ENCODE data around the gene MCM6. TPM values are rescaled to one million over a fixed set of nuclear protein-coding genes. Genes with fewer than 3 reads are reported as not detected.

The MCM6 gene
- total RNA-seq, 1 donor from 2014 or later, result 74.4 TPM

DNA sequence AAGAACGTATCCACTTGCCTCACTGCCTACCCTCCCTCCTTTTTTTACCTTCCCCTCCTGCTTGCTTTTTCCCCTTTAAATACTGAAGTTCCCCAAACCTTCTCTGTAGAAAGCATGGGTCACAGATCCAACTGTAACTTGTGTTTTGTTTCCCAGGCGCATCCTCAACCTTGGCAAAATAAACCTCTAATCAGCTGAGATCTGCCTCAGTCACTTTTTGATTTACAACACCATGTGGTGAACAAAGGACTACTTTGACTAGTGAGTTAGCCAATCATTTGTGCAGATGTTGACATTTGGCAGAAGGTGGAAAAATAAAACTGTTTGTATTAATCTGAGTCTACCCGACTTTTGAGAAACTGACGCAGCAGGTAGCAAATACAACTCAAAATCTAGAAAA, 23.3 kb upstream of the MCM6 start:
- Mint-ChIP-seq H3K9me3 (no peaks in the 10 kb centered on the region), H3K27ac (no peak overlapping the region), H3K4me3 (no peak overlapping the region), H3K27me3 (ENCODE audit: insufficient read depth, low read depth) (no peaks in the 10 kb centered on the region), H3K36me3 (peaks cover 7% of the 10 kb centered on the region), H3K4me1 (no peaks in the 10 kb centered on the region)
- Histone ChIP-seq H3K27ac (no peak overlapping the region), H3K27me3 (no peaks in the 10 kb centered on the region), H2AFZ (replicated peaks) (no peak overlapping the region), H3K4me2 (no peak overlapping the region), H3K36me3 (no peaks in the 10 kb centered on the region), H3K9ac (no peak overlapping the region), H3K79me2 (ENCODE audit: low read depth) (no peaks in the 10 kb centered on the region), H4K20me1 (ENCODE audit: low read depth) (no peaks in the 10 kb centered on the region), H3K4me3 (no peak overlapping the region), H3F3A (ENCODE audit: low read depth) (peaks cover 11% of the 10 kb centered on the region), H3K4me1 (peaks cover 3% of the 10 kb centered on the region), H3K9me3 (ENCODE audit: low read depth) (no peaks in the 10 kb centered on the region)
- TF ChIP-seq EZH2 (IDR thresholded peaks at IDR 0.05), result no peak
- TF ChIP-seq EZH2phosphoT487 (IDR thresholded peaks at IDR 0.05), result no peak
- TF ChIP-seq, protein P1, sequence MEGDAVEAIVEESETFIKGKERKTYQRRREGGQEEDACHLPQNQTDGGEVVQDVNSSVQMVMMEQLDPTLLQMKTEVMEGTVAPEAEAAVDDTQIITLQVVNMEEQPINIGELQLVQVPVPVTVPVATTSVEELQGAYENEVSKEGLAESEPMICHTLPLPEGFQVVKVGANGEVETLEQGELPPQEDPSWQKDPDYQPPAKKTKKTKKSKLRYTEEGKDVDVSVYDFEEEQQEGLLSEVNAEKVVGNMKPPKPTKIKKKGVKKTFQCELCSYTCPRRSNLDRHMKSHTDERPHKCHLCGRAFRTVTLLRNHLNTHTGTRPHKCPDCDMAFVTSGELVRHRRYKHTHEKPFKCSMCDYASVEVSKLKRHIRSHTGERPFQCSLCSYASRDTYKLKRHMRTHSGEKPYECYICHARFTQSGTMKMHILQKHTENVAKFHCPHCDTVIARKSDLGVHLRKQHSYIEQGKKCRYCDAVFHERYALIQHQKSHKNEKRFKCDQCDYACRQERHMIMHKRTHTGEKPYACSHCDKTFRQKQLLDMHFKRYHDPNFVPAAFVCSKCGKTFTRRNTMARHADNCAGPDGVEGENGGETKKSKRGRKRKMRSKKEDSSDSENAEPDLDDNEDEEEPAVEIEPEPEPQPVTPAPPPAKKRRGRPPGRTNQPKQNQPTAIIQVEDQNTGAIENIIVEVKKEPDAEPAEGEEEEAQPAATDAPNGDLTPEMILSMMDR (IDR thresholded peaks at IDR 0.05), result no peak
- no peak for DNase-seq (ENCODE audit: low spot score)

DNA sequence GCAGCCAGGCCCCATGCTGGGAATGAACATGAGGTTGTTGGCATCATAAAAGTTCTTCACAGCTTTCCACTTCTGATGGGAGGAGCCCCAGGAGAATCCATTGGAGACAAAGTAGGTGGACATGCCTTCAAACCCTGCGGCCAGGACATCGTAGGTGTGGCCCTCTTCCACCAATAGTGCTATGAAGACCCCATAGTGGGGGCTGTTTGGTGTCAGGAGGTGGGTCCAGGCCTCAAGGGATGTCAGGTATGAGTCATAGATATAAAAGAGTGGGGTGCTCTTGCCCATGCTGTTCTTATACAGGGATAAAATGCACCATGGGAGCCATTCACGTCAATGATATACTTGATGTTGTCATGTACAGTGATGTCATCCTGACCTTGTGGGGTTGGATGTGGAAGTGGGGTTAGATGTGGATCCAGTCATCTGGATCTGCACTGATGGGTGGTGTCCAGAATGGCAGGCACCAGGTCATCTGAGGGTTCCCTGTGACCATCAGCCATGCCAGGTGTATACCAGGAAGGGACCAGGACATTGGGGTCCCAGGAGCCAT, 22.1 kb upstream of the MCM6 start:
- no peak overlapping the region for H3K4me3 Mint-ChIP-seq
- Histone ChIP-seq H3F3A (ENCODE audit: low read depth) (no peaks in the 10 kb centered on the region), H3K4me3 (no peak overlapping the region), H3K27me3 (no peaks in the 10 kb centered on the region), H3K4me1 (no peaks in the 10 kb centered on the region), H3K9me3 (ENCODE audit: low read depth) (no peaks in the 10 kb centered on the region), H2AFZ (replicated peaks) (no peak overlapping the region), H3K9ac (no peak overlapping the region), H3K79me2 (ENCODE audit: low read depth) (no peaks in the 10 kb centered on the region), H3K27ac (no peak overlapping the region), H4K20me1 (ENCODE audit: low read depth) (no peaks in the 10 kb centered on the region), H3K4me2 (no peak overlapping the region), H3K36me3 (no peaks in the 10 kb centered on the region)
- peaks cover 2% of the 10 kb centered on the region for H3K9me3 Mint-ChIP-seq
- no peaks in the 10 kb centered on the region for H3K27me3 Mint-ChIP-seq (ENCODE audit: insufficient read depth, low read depth)
- H3K27ac Mint-ChIP-seq, result no peak overlapping the region
- H3K4me1 Mint-ChIP-seq, result no peaks in the 10 kb centered on the region
- TF ChIP-seq, protein P1 (IDR thresholded peaks at IDR 0.05), result no peak
- TF ChIP-seq EZH2 (IDR thresholded peaks at IDR 0.05) (no peak), EZH2phosphoT487 (IDR thresholded peaks at IDR 0.05) (no peak)
- peaks cover 7% of the 10 kb centered on the region for H3K36me3 Mint-ChIP-seq
- no peak for DNase-seq (ENCODE audit: low spot score)

DNA sequence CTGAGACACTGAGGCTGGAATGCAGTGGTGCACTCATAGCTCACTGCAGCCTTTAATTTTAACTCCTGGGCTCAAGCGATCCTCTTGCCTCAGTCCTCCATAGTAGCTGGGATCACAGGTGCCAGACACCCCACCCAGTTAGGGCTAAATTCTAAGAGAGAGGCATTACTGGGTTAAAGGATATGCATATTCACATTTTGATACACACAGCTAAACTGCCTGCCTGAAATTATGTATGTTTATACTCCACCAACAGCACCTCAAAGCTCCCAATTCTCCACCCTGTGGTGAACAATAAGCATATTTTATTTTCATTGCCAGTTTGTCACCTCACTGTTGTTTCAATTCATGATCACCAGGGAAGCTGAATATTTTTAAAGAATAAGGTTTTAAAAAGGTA, 18.7 kb upstream of the MCM6 start:
- no peak for DNase-seq (ENCODE audit: low spot score)
- H2AFZ ChIP-seq (replicated peaks), result no peak overlapping the region
- H3F3A ChIP-seq (ENCODE audit: low read depth), result no peaks in the 10 kb centered on the region
- H3K9me3 ChIP-seq (ENCODE audit: low read depth), result no peaks in the 10 kb centered on the region
- no peaks in the 10 kb centered on the region for H3K79me2 ChIP-seq (ENCODE audit: low read depth)
- Mint-ChIP-seq H3K27ac (no peak overlapping the region), H3K27me3 (ENCODE audit: insufficient read depth, low read depth) (no peaks in the 10 kb centered on the region), H3K4me1 (no peaks in the 10 kb centered on the region), H3K9me3 (peaks cover 2% of the 10 kb centered on the region), H3K36me3 (peaks cover 3% of the 10 kb centered on the region), H3K4me3 (no peak overlapping the region)
- H4K20me1 ChIP-seq (ENCODE audit: low read depth), result no peaks in the 10 kb centered on the region
- no peak overlapping the region for H3K4me2 ChIP-seq
- H3K9ac ChIP-seq, result no peak overlapping the region
- no peaks in the 10 kb centered on the region for H3K27me3 ChIP-seq
- TF ChIP-seq, protein P1 (IDR thresholded peaks at IDR 0.05), result no peak
- TF ChIP-seq EZH2phosphoT487 (IDR thresholded peaks at IDR 0.05) (no peak), EZH2 (IDR thresholded peaks at IDR 0.05) (no peak)
- no peak overlapping the region for H3K4me3 ChIP-seq
- H3K4me1 ChIP-seq, result no peaks in the 10 kb centered on the region
- no peaks in the 10 kb centered on the region for H3K36me3 ChIP-seq
- H3K27ac ChIP-seq, result no peak overlapping the region

Measured in neural progenitor cell (in vitro differentiated cells).